DND-41 (cell line): ENCODE data around the gene GREB1.

Experiments used
- EZH2 ChIP-seq: IDR thresholded peaks from 3 replicates; pipeline ENCODE4 v1.6.1; 2012; ENCODE audit warnings: borderline replicate concordance, low read depth, mild to moderate bottlenecking, moderate library complexity, low read length, inconsistent platforms; ENCODE audit not compliant: severe bottlenecking
- TF ChIP-seq, protein P1 (sequence below): IDR thresholded peaks from 2 replicates; pipeline ENCODE4 v1.5.1; 2012; ENCODE audit warnings: borderline replicate concordance, low read length, moderate library complexity, mild to moderate bottlenecking; ENCODE audit not compliant: poor library complexity, severe bottlenecking; ENCODE audit errors: extremely low read depth

DNA sequence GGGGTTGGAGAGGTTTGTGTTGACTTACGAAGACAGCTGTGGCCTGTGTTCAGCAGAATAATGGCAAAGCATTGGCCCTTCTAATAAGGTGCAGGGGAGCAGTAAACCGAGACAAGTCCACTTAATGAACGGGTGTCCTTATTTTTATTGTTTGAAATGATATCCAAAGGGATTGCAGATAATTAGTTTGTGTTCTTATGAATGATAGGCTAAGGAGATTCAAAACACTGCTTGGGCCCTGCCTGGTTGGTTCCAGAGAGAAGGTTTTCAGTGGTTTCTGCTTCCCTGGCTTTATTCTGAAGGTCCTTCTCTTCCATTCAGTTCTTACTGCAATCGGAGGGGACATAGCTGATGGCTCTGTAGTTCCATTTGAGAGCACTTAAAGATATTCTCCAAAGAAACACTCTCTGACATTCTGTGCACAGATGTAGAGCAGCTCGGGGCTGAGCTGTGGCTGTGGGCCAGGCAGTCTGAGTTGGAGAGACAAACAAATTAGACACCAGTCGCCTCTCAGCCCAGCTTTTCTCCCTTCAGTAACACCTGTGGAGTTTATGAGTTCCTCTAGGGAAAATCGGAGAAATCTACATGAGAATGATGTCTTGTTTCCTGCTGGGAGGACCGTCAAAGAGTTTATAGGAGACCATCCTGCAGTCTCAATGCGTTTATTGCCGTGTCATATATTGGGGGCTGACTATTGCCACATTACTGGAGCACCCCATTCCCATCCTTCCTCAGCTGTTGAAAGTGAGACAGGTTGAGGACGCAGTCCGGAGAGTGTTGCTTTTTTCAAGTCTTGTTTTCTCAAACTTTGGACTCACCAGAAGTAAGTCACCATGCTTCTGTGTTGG, 6.5 kb downstream of the GREB1 start:
- TF ChIP-seq, protein P1, sequence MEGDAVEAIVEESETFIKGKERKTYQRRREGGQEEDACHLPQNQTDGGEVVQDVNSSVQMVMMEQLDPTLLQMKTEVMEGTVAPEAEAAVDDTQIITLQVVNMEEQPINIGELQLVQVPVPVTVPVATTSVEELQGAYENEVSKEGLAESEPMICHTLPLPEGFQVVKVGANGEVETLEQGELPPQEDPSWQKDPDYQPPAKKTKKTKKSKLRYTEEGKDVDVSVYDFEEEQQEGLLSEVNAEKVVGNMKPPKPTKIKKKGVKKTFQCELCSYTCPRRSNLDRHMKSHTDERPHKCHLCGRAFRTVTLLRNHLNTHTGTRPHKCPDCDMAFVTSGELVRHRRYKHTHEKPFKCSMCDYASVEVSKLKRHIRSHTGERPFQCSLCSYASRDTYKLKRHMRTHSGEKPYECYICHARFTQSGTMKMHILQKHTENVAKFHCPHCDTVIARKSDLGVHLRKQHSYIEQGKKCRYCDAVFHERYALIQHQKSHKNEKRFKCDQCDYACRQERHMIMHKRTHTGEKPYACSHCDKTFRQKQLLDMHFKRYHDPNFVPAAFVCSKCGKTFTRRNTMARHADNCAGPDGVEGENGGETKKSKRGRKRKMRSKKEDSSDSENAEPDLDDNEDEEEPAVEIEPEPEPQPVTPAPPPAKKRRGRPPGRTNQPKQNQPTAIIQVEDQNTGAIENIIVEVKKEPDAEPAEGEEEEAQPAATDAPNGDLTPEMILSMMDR = no peak
- TF ChIP-seq EZH2 = no peak
